HS-5 (cell line): ENCODE data around the gene PUS7L.
"Not testable (repeated sequence)": the region's sequence is repeated elsewhere in the genome, so short reads cannot be mapped to it uniquely, and the experiment has no call there.

Experiments used
- DNase-seq: peaks from one replicate; pipeline ENCODE4 v3.0.0-alpha.2; 2012; ENCODE audit warnings: low read depth

PUS7L gene

GRCh38 chr12:43758728-43759563, at the start of gene PUS7L, which contains the start of gene IRAK4:
PUS7L (minus strand) TSS chr12:43758790; CDS start chr12:43755245, 3,545 bp downstream.
IRAK4 (plus strand) TSS chr12:43758951; CDS start chr12:43768112, 9,161 bp downstream.
- DNase-seq, result peak; percentile 88

GRCh38 chr12:43807386-43807785, 48.8 kb upstream of the PUS7L start:
- no peak for DNase-seq

- no peak for DNase-seq
Measured at GRCh38 chr12:43806737-43807072, 48.1 kb upstream of the PUS7L start.

GRCh38 chr12:43805860-43806736, 47.5 kb upstream of the PUS7L start, which contains the start of gene TWF1:
TWF1 (minus strand) TSS chr12:43806317; CDS start chr12:43806245, 72 bp downstream.
- peak; percentile 41 for DNase-seq

- no peak for DNase-seq
Measured at GRCh38 chr12:43805149-43805859, 46.7 kb upstream of the PUS7L start.

GRCh38 chr12:43797561-43798217, 39.1 kb upstream of the PUS7L start:
- no peak for DNase-seq

GRCh38 chr12:43795716-43796280, 37.2 kb upstream of the PUS7L start:
- DNase-seq, result no peak

GRCh38 chr12:43789941-43790340, 31.4 kb upstream of the PUS7L start:
- DNase-seq, result no peak

- DNase-seq, result no peak
Measured at GRCh38 chr12:43786899-43787693, 28.5 kb upstream of the PUS7L start.

GRCh38 chr12:43776498-43776897, 17.9 kb upstream of the PUS7L start:
- no peak for DNase-seq

- DNase-seq, result no peak
Measured at GRCh38 chr12:43766291-43766690, 7.7 kb upstream of the PUS7L start.

- no peak for DNase-seq
Measured at GRCh38 chr12:43764528-43764927, 5.9 kb upstream of the PUS7L start.

GRCh38 chr12:43763769-43764168, 5.2 kb upstream of the PUS7L start:
- no peak for DNase-seq

GRCh38 chr12:43762596-43762995, 4.0 kb upstream of the PUS7L start:
- no peak for DNase-seq

GRCh38 chr12:43761500-43761899, 2.9 kb upstream of the PUS7L start:
- no peak for DNase-seq

- no peak for DNase-seq
Measured at GRCh38 chr12:43760396-43760795, 1.8 kb upstream of the PUS7L start.

GRCh38 chr12:43758247-43758727, 303 bp downstream of the PUS7L start:
- DNase-seq, result no peak

GRCh38 chr12:43754015-43754414, 4.6 kb downstream of the PUS7L start:
- DNase-seq, result no peak

- not testable (repeated sequence) for DNase-seq
Measured at GRCh38 chr12:43751360-43751759, 7.2 kb downstream of the PUS7L start.

- no peak for DNase-seq
Measured at GRCh38 chr12:43750814-43751213, 7.8 kb downstream of the PUS7L start.
